Stimulated activated CD4-positive, alpha-beta T cell treated with anti-CD3 and anti-CD28 coated beads, Interleukin-15, amount 100 ng/mL, for 24 hours (primary cell): ENCODE results near the gene ITIH2.
"Not testable (repeated sequence)": the region's sequence is repeated elsewhere in the genome, so short reads cannot be mapped to it uniquely, and the experiment has no call there.

Source experiments
- DNase-seq: peaks from one replicate; pipeline ENCODE4 v3.0.0-alpha.2; 2020

Gene ITIH2, protein sequence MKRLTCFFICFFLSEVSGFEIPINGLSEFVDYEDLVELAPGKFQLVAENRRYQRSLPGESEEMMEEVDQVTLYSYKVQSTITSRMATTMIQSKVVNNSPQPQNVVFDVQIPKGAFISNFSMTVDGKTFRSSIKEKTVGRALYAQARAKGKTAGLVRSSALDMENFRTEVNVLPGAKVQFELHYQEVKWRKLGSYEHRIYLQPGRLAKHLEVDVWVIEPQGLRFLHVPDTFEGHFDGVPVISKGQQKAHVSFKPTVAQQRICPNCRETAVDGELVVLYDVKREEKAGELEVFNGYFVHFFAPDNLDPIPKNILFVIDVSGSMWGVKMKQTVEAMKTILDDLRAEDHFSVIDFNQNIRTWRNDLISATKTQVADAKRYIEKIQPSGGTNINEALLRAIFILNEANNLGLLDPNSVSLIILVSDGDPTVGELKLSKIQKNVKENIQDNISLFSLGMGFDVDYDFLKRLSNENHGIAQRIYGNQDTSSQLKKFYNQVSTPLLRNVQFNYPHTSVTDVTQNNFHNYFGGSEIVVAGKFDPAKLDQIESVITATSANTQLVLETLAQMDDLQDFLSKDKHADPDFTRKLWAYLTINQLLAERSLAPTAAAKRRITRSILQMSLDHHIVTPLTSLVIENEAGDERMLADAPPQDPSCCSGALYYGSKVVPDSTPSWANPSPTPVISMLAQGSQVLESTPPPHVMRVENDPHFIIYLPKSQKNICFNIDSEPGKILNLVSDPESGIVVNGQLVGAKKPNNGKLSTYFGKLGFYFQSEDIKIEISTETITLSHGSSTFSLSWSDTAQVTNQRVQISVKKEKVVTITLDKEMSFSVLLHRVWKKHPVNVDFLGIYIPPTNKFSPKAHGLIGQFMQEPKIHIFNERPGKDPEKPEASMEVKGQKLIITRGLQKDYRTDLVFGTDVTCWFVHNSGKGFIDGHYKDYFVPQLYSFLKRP

DNA sequence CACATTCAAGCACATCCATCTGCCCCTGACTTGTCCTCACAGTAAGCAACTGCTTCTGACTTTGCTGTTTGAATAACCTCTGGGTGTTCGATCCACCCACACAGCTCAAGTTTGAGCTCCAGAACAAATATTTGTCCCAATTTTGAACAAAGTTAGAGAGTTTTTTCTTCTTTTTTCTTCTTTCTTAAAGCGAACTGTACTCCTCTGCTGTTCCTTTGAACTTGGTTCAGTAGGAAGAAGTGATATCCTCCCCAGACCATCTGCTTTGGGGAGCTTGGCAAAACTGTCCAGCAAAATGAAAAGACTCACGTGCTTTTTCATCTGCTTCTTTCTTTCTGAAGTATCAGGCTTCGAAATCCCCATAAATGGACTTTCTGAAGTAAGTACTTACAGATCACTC, at the start of gene ITIH2:
TSS of gene ITIH2 (plus strand) at position 177 of the 400 bp plus-strand sequence. CDS start at position 296, 119 bp downstream.
- no peak for DNase-seq

GRCh38 chr10:7657079-7657478, 46.0 kb upstream of the ITIH2 start:
- not testable (repeated sequence) for DNase-seq

GRCh38 chr10:7657552-7657951, 45.6 kb upstream of the ITIH2 start:
- DNase-seq: no peak

DNA sequence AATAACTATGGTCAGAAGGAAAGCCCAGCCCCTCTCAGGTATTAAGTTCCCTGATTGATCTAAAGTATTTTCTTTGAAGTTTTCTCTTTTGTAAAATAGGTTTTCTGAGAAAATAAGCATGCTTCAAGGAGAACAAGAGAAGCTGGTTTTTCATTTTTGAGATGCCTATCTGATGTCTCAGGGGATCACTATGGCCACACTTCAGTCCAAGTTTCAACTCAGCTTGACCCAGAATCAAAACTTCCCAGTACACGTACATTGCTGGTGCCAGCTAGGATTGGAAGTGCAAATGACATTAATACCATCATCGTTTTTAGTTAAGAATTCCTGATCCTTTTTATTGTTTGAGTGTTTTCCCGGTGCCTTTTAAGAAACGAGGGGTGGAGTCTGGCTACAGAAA, 43.6 kb upstream of the ITIH2 start:
- DNase-seq: no peak

GRCh38 chr10:7662522-7662921, 40.6 kb upstream of the ITIH2 start:
- DNase-seq: no peak

- no peak for DNase-seq
Observed at GRCh38 chr10:7664707-7665106, 38.4 kb upstream of the ITIH2 start.

DNA sequence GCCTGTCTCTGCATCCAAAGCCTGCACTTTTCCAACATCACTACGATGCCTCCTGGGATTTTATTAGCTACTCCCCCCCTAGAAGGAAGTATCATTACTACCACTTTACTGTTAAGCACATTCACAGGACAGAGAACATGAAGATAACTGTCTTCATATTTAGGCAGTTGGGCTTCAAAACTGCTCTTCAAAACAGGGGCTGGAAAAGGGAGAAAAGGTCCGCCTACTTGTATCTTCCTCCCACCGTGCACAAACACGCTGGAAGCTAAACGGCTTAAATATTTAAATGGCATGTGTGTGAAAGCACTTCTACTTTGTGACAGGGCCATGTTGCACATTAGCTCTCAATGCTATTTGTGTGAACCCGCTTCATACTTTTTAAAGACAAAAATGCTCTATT, 37.3 kb upstream of the ITIH2 start:
- no peak for DNase-seq

DNA sequence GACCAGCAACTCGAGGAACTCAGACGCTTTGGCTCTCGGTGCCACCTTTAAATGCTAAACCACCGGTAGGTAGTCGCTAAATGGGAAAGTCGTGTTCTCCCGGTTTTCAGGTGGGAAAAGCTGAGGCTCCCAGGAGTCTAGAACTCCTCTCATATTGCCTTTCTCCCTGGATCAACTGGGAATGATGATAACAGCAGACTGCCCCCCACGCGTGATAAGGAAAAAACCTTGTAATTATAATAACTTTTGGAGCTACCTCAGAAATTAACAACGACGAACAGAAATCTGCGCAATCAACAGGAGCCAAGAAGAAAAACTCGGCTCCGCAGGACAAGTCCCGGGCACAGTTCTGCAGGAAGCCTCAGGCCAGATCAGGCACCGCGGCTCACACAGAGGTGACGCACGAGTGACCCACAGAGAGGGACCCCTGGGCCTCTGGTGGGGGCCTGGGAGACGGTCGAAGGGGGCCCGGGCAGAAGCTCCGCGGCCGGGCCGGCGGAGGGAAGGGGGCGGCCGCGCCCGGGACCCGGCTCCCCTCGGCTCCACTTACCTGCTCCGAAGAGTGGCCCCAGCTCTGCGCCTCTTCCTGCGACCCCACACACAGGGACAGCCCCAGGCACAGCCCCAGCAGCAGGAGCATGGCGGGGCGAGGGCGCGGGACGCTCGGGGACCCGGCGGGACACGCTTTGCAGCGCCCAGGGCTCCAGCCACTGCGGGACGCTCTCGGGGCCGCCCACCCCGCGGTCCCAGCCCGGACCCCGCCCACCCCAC, 36.7 kb upstream of the ITIH2 start, which contains the start of gene ITIH5:
TSS of gene ITIH5 (minus strand) at position 714 of the 771 bp plus-strand sequence. CDS start at position 640, 74 bp downstream.
- peak; percentile 7 for DNase-seq

DNA sequence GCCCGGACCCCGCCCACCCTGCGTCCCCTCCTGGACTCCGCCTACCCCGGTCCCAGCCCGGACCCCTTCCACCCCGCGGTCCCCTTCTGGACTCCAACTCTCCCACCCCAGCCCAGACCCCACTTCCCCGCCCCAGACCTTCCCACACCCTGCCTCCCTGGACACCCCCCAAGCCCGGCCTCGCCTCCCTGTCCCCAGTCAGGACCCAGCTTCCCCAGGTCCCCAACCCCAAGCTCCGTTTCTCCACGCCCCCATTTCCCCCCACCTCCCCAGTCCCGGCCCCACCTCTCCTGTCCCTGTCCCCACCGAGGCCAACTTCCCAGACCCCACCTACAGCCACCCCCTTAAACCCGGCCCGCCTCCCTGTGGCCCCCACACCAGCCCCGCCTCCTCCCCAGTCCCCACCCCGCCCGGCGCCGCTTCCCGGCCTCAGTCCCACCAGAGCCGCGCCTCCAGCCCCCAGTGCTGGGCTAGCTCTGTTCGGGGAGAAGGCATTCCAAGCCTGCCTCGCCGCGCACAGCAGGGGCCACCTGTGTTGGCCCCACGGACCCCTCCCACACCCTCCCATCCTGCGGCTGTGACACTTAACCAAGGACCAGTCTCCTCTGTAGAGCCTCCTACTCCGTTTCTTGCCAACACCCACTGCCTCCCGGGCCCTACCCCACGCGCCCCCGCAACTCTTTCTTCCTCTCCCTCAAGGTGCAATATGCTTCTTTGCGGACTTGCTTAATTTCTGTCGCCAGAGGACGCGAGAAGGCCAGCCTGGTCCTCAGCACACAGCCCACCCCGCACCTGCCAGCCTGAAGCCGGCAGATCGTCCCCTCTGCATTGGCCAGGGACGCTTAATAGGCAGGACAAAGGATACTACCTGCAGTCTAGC, 35.6 kb upstream of the ITIH2 start:
- DNase-seq: peak; percentile 8

DNA sequence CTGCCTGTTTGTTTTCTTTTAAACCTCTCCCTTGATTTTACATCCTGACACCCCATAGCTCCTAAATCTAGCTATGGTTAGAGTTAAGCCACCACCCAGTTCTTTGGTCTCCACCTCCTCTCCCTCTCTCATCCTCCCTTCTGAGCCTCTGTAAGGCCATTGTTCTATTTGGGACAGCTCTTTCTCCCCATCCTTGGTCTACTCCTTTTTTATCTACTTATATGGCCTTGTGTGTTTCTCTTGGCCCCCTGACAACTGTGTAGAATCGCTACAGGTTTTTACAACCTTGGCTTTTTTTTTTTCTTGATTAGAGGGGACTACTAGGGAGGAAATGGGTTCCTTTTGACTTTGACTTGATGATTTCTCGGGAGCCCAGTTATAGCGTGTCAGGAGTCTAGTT, 33.0 kb upstream of the ITIH2 start:
- DNase-seq: no peak

GRCh38 chr10:7672341-7673134, 30.6 kb upstream of the ITIH2 start:
- DNase-seq: no peak

DNA sequence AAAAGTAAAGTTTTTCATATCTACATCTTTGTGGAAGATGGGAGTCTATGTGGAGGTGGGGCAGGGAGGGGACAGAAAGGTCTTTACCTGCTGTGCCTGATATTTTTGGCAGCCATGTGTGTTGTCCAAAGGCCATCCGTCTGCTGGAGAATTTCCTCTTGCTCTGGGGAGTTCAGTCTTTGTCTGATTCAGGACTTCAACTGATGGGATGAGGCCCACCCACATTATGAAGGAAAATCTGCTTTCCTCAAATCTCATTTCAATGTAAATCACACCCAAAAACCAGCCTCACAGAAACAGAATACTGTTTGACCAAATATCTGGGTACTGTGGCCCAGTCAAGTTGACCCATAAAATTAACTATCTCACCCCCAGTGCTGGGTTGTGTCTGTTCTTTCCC, 23.9 kb upstream of the ITIH2 start:
- no peak for DNase-seq

GRCh38 chr10:7680078-7680477, 23.0 kb upstream of the ITIH2 start:
- not testable (repeated sequence) for DNase-seq

DNA sequence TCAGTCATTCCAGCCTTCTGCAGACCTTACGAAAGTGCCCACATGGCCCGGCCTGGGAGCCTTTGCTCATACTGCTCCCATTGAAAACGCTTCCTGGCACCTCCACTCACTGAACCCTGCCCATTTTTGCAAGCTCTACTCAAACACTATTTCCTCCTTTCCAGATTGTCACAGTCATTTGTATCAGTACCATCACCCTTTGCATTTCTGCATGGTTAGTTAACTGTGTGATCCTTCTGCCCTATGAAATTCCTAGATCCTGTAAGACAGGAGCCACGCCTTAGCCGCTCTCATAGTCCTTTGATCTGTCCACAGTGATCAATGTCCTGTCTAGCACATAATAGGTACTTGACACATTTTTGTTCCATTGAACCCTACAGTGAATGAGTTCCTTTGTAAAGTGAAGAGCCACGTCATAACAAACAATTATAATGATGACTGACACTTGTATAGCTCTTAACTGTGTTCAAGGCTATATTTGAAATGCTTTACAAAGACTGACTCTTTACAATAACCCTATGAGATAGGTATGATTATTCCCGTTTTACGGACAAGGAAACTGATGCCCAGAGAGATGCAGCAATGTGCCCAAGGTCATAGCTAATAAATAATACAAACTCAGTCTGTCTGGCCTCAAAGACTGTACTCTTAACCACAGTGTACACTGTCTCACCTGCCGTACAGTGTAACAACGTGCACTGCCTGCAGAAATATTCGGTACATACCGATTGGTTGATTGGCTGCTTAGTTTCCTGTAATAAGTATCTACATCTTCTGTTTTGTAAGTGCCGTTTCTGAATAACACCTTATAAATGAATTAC, 16.6 kb upstream of the ITIH2 start:
- no peak for DNase-seq

DNA sequence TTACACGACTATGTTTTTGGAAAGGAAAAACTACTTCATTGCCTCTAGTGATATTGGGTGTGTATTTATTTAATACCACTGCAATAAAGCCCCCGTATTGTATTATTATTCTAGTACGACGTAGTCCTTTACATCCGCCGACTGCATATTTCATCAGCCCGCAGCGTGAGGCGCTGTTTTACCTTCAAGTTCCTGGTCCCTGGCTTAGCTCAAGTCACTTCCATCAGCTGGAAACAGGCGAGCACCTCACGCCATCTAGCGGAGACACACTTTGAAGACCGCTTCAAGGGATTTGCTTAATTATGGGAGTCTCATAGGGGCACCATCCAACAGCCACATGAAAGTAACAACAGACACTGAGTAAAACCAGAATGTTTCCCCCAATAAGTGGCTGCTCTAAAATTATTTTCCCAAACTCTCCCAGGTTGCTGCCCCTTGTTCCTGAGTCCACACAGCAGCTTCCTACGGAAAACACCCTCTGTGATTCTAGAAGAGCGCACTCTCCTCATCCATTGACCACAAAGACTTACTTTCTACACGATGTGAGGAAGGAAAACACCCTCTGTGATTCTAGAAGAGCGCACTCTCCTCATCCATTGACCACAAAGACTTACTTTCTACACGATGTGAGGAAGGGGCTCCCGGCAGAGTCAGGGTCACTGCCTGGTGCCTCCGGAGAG, 15.7 kb upstream of the ITIH2 start:
- peak; percentile 85 for DNase-seq

- DNase-seq: no peak
Observed at GRCh38 chr10:7689591-7689990, 13.5 kb upstream of the ITIH2 start.

DNA sequence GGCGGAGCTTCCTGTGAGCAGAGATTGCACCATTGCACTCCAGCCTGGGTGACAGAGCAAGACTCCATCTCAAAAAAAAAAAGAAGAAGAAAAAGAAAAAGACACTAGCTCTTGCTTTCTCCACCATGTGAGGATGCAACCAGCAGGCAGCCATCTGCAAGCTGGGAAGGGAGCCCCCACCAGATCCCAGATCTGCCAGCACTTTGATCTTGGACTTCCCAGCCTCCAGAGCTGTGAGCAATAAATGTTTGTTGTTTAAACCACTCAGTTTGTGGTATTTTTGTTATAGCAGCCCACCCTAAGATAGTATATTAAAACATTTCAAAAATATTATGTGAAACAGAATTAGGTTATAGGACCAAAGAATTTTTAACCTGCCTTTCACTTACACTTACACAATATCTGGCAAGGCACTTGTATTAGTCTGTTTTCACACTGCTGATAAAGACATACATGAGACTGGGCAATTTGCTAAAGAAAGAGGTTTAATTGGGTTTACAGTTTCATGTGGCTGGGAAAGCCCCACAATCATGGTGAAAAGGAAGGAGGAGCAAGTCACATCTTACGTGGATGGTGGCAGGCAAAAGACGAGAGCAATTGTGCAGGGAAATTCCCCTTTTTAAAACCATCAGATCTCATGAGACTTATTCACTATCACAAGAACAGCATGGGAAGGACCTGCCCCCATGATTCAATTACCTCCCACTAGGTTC, 12.1 kb upstream of the ITIH2 start:
- DNase-seq: peak; percentile 13

DNA sequence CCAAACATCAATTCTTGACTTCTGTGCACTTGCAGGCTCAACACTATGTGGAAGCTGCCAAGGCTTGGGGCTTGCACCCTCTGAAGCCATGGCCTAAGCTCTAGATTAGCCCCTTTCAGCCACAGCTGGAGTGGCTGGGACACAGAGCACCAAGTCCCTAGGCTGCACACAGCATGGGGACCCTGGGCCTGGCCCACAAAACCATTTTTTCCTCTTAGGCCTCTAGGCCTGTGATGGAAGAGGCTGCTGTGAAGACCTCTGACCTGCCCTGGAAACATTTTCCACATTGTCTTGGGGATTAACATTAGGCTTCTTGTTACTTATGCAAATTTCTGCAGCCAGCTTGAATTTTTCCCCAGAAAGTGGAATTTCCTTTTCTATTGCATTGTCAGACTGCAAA, 10.7 kb upstream of the ITIH2 start:
- DNase-seq: not testable (repeated sequence)

GRCh38 chr10:7693194-7693593, 9.9 kb upstream of the ITIH2 start:
- DNase-seq: not testable (repeated sequence)
